HG02642 (cell line): ENCODE results near the gene SLC39A5.
"Not testable (repeated sequence)": the region's sequence is repeated elsewhere in the genome, so short reads cannot be mapped to it uniquely, and the experiment has no call there.

Experiments used
- ATAC-seq: cut with Tn5 transposase; IDR thresholded peaks from one replicate; pipeline ENCODE4 v1.9.1; 2021; ENCODE audit warnings: mild to moderate bottlenecking; ENCODE audit not compliant: unreplicated experiment, poor library complexity

Gene SLC39A5

GRCh38 chr12:56271031-56271430 is 41.2 kb downstream of the SLC39A5 start:
- ATAC-seq, result no peak

- ATAC-seq, result not testable (repeated sequence)
These were observed 42.6 kb downstream of the SLC39A5 start for GRCh38 chr12:56272468-56272867.

- ATAC-seq, result no peak
These were observed 44.4 kb downstream of the SLC39A5 start for GRCh38 chr12:56274299-56274698.

- no peak for ATAC-seq
These were observed 49.1 kb downstream of the SLC39A5 start for GRCh38 chr12:56278905-56279304.

- ATAC-seq, result no peak
These were observed 51.0 kb downstream of the SLC39A5 start for GRCh38 chr12:56280849-56281248.

GRCh38 chr12:56282030-56282429 is 52.2 kb downstream of the SLC39A5 start:
- ATAC-seq, result no peak

GRCh38 chr12:56282579-56282978 is 52.7 kb downstream of the SLC39A5 start:
- ATAC-seq, result no peak

GRCh38 chr12:56284263-56284662 is 54.4 kb downstream of the SLC39A5 start:
- ATAC-seq, result not testable (repeated sequence)

GRCh38 chr12:56286044-56286830 is 56.4 kb downstream of the SLC39A5 start:
- no peak for ATAC-seq
